PC-3 (cell line): Measurements from ENCODE around the gene CYB561D2. TPM values are rescaled to one million over a fixed set of nuclear protein-coding genes. Genes with fewer than 3 reads are reported as not detected.

Experiments used
- ATAC-seq: fragments of 200-7000 bp; cut with Tn5 transposase; 2 replicates; pipeline ENCODE4 v1.9.1; 2020; ENCODE audit warnings: mild to moderate bottlenecking, moderate library complexity
- BruUV-seq: library from RNA; stranded (reverse); fragments of 400-500 nt; replicated peaks from 2 replicates; lab custom pipeline; 2021; lab: Mats Ljungman, UMichigan
- CTCF ChIA-PET: fragments of 300-600 bp; sonication (Branson Sonifier 250); formaldehyde crosslinking; loops from one replicate; lab custom pipeline; 2022; ENCODE audit warnings: antibody characterized with exemption; lab: Charles Lee
- POLR2A ChIA-PET: fragments of 300-600 bp; sonication (Branson Sonifier 250); formaldehyde crosslinking; loops from one replicate; lab custom pipeline; 2022; ENCODE audit warnings: antibody characterized with exemption; ENCODE audit not compliant: unreplicated experiment; lab: Charles Lee
- DNase-seq: peaks from one replicate; pipeline ENCODE4 v3.0.0-alpha.2; 2015
- H2AFZ ChIP-seq: fragments of 300-600 bp; sonication (generic); 2 replicates; pipeline ENCODE4 v1.6.0; 2016; ENCODE audit warnings: antibody characterized with exemption, low read length
- H3F3A ChIP-seq: fragments of 300-600 bp; sonication (generic); one replicate; pipeline ENCODE4 v1.6.0; 2017; ENCODE audit warnings: antibody characterized with exemption, low read length, control low read depth, mild to moderate bottlenecking; ENCODE audit not compliant: unreplicated experiment
- H3K27ac ChIP-seq: fragments of 300-600 bp; sonication (generic); 2 replicates; pipeline ENCODE4 v1.5.1; 2016; ENCODE audit warnings: mild to moderate bottlenecking, low read length
- H3K27me3 ChIP-seq: fragments of 300-600 bp; sonication (generic); 2 replicates; pipeline ENCODE4 v1.6.1; 2016; ENCODE audit warnings: low read length, mixed read lengths
- H3K36me3 ChIP-seq: fragments of 300-600 bp; sonication (generic); 2 replicates; pipeline ENCODE4 v1.6.1; 2016; ENCODE audit warnings: low read depth, mixed run types, low read length, mixed read lengths
- H3K4me1 ChIP-seq: fragments of 300-600 bp; sonication (generic); 2 replicates; pipeline ENCODE4 v1.5.1; 2016; ENCODE audit warnings: low read length; ENCODE audit not compliant: insufficient read depth
- H3K4me2 ChIP-seq: fragments of 300-600 bp; sonication (generic); 2 replicates; pipeline ENCODE4 v1.6.0; 2016; ENCODE audit warnings: low read length
- H3K4me3 ChIP-seq: fragments of 300-600 bp; sonication (generic); 2 replicates; pipeline ENCODE4 v1.5.1; 2016; ENCODE audit warnings: mild to moderate bottlenecking, low read length, mixed read lengths
- H3K79me2 ChIP-seq: fragments of 300-600 bp; sonication (generic); 2 replicates; pipeline ENCODE4 v1.6.1; 2017; ENCODE audit warnings: low read length, mixed read lengths
- H3K9ac ChIP-seq: fragments of 300-600 bp; sonication (generic); 2 replicates; pipeline ENCODE4 v1.6.0; 2016; ENCODE audit warnings: mild to moderate bottlenecking, low read length
- H3K9me2 ChIP-seq: fragments of 300-600 bp; sonication (generic); replicated peaks from 2 replicates; pipeline ENCODE4 v1.6.1; 2016; ENCODE audit warnings: mixed run types, low read length, mixed read lengths
- H3K9me3 ChIP-seq: fragments of 300-600 bp; sonication (generic); 2 replicates; pipeline ENCODE4 v1.6.1; 2016; ENCODE audit warnings: low read length, mixed read lengths
- H4K20me1 ChIP-seq: fragments of 300-600 bp; sonication (generic); 2 replicates; pipeline ENCODE4 v1.6.1; 2016; ENCODE audit warnings: low read length, mixed read lengths
- CTCF ChIP-seq: fragments of 300-600 bp; sonication (generic); conservative IDR thresholded peaks from 2 replicates; pipeline ENCODE4 v1.5.1; 2017; ENCODE audit warnings: antibody characterized with exemption, low read depth, mild to moderate bottlenecking, low read length
- EZH2 ChIP-seq: fragments of 300-600 bp; sonication (generic); IDR thresholded peaks from one replicate; pipeline ENCODE4 v1.6.1; 2017; ENCODE audit warnings: antibody characterized with exemption, mild to moderate bottlenecking, low read length; ENCODE audit not compliant: unreplicated experiment
- EZH2phosphoT487 ChIP-seq: fragments of 300-600 bp; sonication (generic); IDR thresholded peaks from 2 replicates; pipeline ENCODE4 v1.6.1; 2018; ENCODE audit warnings: mild to moderate bottlenecking, antibody characterized with exemption, low read length, borderline replicate concordance
- intact Hi-C: fragments of 100-400 bp; cut with micrococcal nuclease; formaldehyde crosslinking; loops from 2 replicates; pipeline ENCODE4 v1.9.0; 2023
- total RNA-seq: library from RNA; depleted of rRNA; stranded (reverse); fragments of >200 nt; gene quantifications from 2 replicates; pipeline ENCODE4 v1.2.3, GENCODE V29; 2014

Gene CYB561D2
- total RNA-seq, 1 experiment from 2014 or later = 44.3 TPM

- Histone ChIP-seq H3K27ac (no peak overlapping the region), H3K9me3 (no peaks in the 10 kb centered on the region), H3K4me1 (no peaks in the 10 kb centered on the region), H3K27me3 (no peaks in the 10 kb centered on the region), H4K20me1 (no peaks in the 10 kb centered on the region), H2AFZ (no peak overlapping the region), H3K79me2 (no peaks in the 10 kb centered on the region), H3K4me3 (no peak overlapping the region), H3K4me2 (no peak overlapping the region), H3K9ac (no peak overlapping the region), H3F3A (no peaks in the 10 kb centered on the region), H3K36me3 (no peaks in the 10 kb centered on the region), H3K9me2 (no peaks in the 10 kb centered on the region)
- ChIA-PET POLR2A (no interaction called here), CTCF (no interaction called here)
- intact Hi-C loops = no loop called here
- ATAC-seq (no peak), DNase-seq (no peak)
- BruUV-seq = no TSS peak
- no peak for TF ChIP-seq CTCF
- no peak for TF ChIP-seq EZH2
- no peak for TF ChIP-seq EZH2phosphoT487
These were observed 32.1 kb downstream of the CYB561D2 start for GRCh38 chr3:50382722-50383121.

DNA sequence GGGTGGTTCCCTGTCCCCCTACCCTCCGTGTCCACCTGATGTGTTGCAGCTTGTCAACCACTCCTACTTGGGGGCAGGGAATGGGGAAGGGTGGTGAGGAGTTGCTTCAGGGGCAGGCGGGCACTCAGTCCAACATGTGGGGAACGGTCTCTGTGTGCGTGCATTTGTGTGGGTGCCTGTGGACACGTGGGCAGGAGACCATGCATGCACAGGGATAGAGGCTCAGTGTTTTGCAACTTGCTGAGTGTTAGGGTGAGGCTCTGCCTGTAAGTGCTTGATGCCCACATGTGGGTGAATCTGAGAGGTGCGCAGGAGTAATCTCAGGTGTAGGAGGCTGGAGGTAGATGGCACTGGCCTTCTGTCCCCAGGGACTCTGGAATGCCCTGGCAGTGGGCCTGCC lies 33.1 kb downstream of the CYB561D2 start:
- H3K9ac ChIP-seq = no peak overlapping the region
- DNase-seq (no peak), ATAC-seq (no peak)
- intact Hi-C loops = no loop called here
- CTCF ChIA-PET = no interaction called here
- no peak overlapping the region for H2AFZ ChIP-seq
- no peaks in the 10 kb centered on the region for H3K9me2 ChIP-seq
- H3K9me3 ChIP-seq = no peaks in the 10 kb centered on the region
- H3K27me3 ChIP-seq = no peaks in the 10 kb centered on the region
- POLR2A ChIA-PET = no interaction called here
- BruUV-seq = no TSS peak
- H3K36me3 ChIP-seq = no peaks in the 10 kb centered on the region
- no peak for TF ChIP-seq EZH2
- no peak for TF ChIP-seq CTCF
- no peak for TF ChIP-seq EZH2phosphoT487
- H3K4me1 ChIP-seq = no peaks in the 10 kb centered on the region
- no peak overlapping the region for H3K27ac ChIP-seq
- H3K4me2 ChIP-seq = no peak overlapping the region
- no peak overlapping the region for H3K4me3 ChIP-seq
- no peaks in the 10 kb centered on the region for H3F3A ChIP-seq
- H4K20me1 ChIP-seq = no peaks in the 10 kb centered on the region
- no peaks in the 10 kb centered on the region for H3K79me2 ChIP-seq

GRCh38 chr3:50385754-50386153 lies 35.1 kb downstream of the CYB561D2 start:
- DNase-seq = no peak
- Histone ChIP-seq H3K9ac (no peak overlapping the region), H2AFZ (no peak overlapping the region), H3K36me3 (no peaks in the 10 kb centered on the region), H3F3A (no peaks in the 10 kb centered on the region), H4K20me1 (no peaks in the 10 kb centered on the region), H3K27me3 (no peaks in the 10 kb centered on the region), H3K4me2 (no peak overlapping the region), H3K4me1 (no peaks in the 10 kb centered on the region), H3K4me3 (no peak overlapping the region), H3K9me3 (no peaks in the 10 kb centered on the region), H3K9me2 (no peaks in the 10 kb centered on the region), H3K27ac (no peak overlapping the region), H3K79me2 (no peaks in the 10 kb centered on the region)
- POLR2A ChIA-PET = no interaction called here
- TF ChIP-seq EZH2phosphoT487 (no peak), CTCF (no peak), EZH2 (no peak)
- intact Hi-C loops = no loop called here
- no TSS peak for BruUV-seq
- CTCF ChIA-PET = no interaction called here
- ATAC-seq = no peak
